H7 (cell line): ENCODE measurements around the gene CFAP58. TPM values are rescaled to one million over a fixed set of nuclear protein-coding genes. Genes with fewer than 3 reads are reported as not detected.
"Not testable (repeated sequence)": the region's sequence is repeated elsewhere in the genome, so short reads cannot be mapped to it uniquely, and the experiment has no call there.

ENCODE experiments used
- DNase-seq: peaks from one replicate; pipeline ENCODE4 v3.0.0; 2012
- H3K27me3 ChIP-seq: 2 replicates; pipeline ENCODE4 v1.6.0; 2011; ENCODE audit warnings: mild to moderate bottlenecking, low read length; ENCODE audit not compliant: control insufficient read depth, insufficient read depth
- H3K36me3 ChIP-seq: replicated peaks from 2 replicates; pipeline ENCODE4 v1.5.1; 2011; ENCODE audit warnings: low read length; ENCODE audit not compliant: control insufficient read depth, insufficient read depth
- H3K4me3 ChIP-seq: 2 replicates; pipeline ENCODE4 v1.5.1; 2011; ENCODE audit warnings: low read depth, mild to moderate bottlenecking, control low read depth, low read length, moderate library complexity; ENCODE audit not compliant: insufficient read depth
- total RNA-seq: library from RNA; depleted of rRNA; stranded (reverse); fragments of >200 nt; shearing (Covaris generic); gene quantifications from 2 replicates; pipeline ENCODE4 v1.2.3, GENCODE V29; 2014

The CFAP58 gene
- total RNA-seq, 1 experiment from 2014 or later: 0.62 TPM

GRCh38 chr10:104440221-104440620 is 86.6 kb downstream of the CFAP58 start:
- Histone ChIP-seq H3K4me3 (no peak overlapping the region), H3K27me3 (no peaks in the 10 kb centered on the region), H3K36me3 (no peaks in the 10 kb centered on the region)
- DNase-seq: no peak

- Histone ChIP-seq H3K27me3 (no peaks in the 10 kb centered on the region), H3K4me3 (no peak overlapping the region), H3K36me3 (no peaks in the 10 kb centered on the region)
- DNase-seq: no peak
Observed at GRCh38 chr10:104441329-104442000, 87.8 kb downstream of the CFAP58 start.

GRCh38 chr10:104445359-104445758 is 91.7 kb downstream of the CFAP58 start:
- DNase-seq: no peak
- Histone ChIP-seq H3K36me3 (no peaks in the 10 kb centered on the region), H3K4me3 (no peak overlapping the region), H3K27me3 (no peaks in the 10 kb centered on the region)

GRCh38 chr10:104446151-104446550 is 92.5 kb downstream of the CFAP58 start:
- H3K27me3 ChIP-seq: no peaks in the 10 kb centered on the region
- no peak for DNase-seq
- no peak overlapping the region for H3K4me3 ChIP-seq
- no peaks in the 10 kb centered on the region for H3K36me3 ChIP-seq

- Histone ChIP-seq H3K36me3 (no peaks in the 10 kb centered on the region), H3K27me3 (no peaks in the 10 kb centered on the region), H3K4me3 (no peak overlapping the region)
- DNase-seq: no peak
Observed at GRCh38 chr10:104447331-104447730, 93.7 kb downstream of the CFAP58 start.

- no peaks in the 10 kb centered on the region for H3K36me3 ChIP-seq
- H3K4me3 ChIP-seq: no peak overlapping the region
- no peaks in the 10 kb centered on the region for H3K27me3 ChIP-seq
- DNase-seq: no peak
Observed at GRCh38 chr10:104447906-104448305, 94.3 kb downstream of the CFAP58 start.

- Histone ChIP-seq H3K4me3 (no peak overlapping the region), H3K27me3 (no peaks in the 10 kb centered on the region), H3K36me3 (no peaks in the 10 kb centered on the region)
- no peak for DNase-seq
Observed at GRCh38 chr10:104449391-104449790, 95.8 kb downstream of the CFAP58 start.

- H3K4me3 ChIP-seq: no peak overlapping the region
- no peaks in the 10 kb centered on the region for H3K36me3 ChIP-seq
- H3K27me3 ChIP-seq: no peaks in the 10 kb centered on the region
- no peak for DNase-seq
Observed at GRCh38 chr10:104450490-104450889, 96.9 kb downstream of the CFAP58 start.

- H3K27me3 ChIP-seq: no peaks in the 10 kb centered on the region
- no peaks in the 10 kb centered on the region for H3K36me3 ChIP-seq
- DNase-seq: no peak
- H3K4me3 ChIP-seq: no peak overlapping the region
Observed at GRCh38 chr10:104450954-104451353, 97.3 kb downstream of the CFAP58 start.

- H3K4me3 ChIP-seq: no peak overlapping the region
- DNase-seq: no peak
- no peaks in the 10 kb centered on the region for H3K36me3 ChIP-seq
Observed at GRCh38 chr10:104452977-104453376, 99.3 kb downstream of the CFAP58 start.

GRCh38 chr10:104456802-104457542 is 103.3 kb downstream of the CFAP58 start:
- DNase-seq: no peak
- Histone ChIP-seq H3K36me3 (no peaks in the 10 kb centered on the region), H3K27me3 (no peaks in the 10 kb centered on the region), H3K4me3 (no peak overlapping the region)

More at GRCh38 chr10:104452977-104453376, 99.3 kb downstream of the CFAP58 start:
- H3K27me3 ChIP-seq: no peaks in the 10 kb centered on the region

- H3K27me3 ChIP-seq: no peaks in the 10 kb centered on the region
- H3K4me3 ChIP-seq: no peak overlapping the region
- DNase-seq: no peak
- no peaks in the 10 kb centered on the region for H3K36me3 ChIP-seq
Observed at GRCh38 chr10:104457543-104457828, 103.9 kb downstream of the CFAP58 start.

GRCh38 chr10:104465575-104465974 is 111.9 kb downstream of the CFAP58 start:
- not testable (repeated sequence) for H3K36me3 ChIP-seq, H3K4me3 ChIP-seq, H3K27me3 ChIP-seq, DNase-seq

GRCh38 chr10:104468818-104469217 is 115.2 kb downstream of the CFAP58 start:
- H3K27me3 ChIP-seq, H3K4me3 ChIP-seq, H3K36me3 ChIP-seq, DNase-seq: not testable (repeated sequence)

GRCh38 chr10:104472505-104472904 is 118.9 kb downstream of the CFAP58 start:
- no peaks in the 10 kb centered on the region for H3K36me3 ChIP-seq
- H3K4me3 ChIP-seq: no peak overlapping the region
- H3K27me3 ChIP-seq: no peaks in the 10 kb centered on the region
- DNase-seq: no peak
